Measurements from ENCODE around the gene MRPL45. TPM values are rescaled to one million over a fixed set of nuclear protein-coding genes. Genes with fewer than 3 reads are reported as not detected.
"Not testable (repeated sequence)": the region's sequence is repeated elsewhere in the genome, so short reads cannot be mapped to it uniquely, and the experiment has no call there.

The MRPL45 gene
- total RNA-seq, 2 donors from 2014 or later, result 29.1 to 30.4 TPM

- H3K4me1 Mint-ChIP-seq (ENCODE audit: low read depth in 2 of 2); ATAC-seq; H3K27me3 Mint-ChIP-seq; H3K36me3 Mint-ChIP-seq; DNase-seq (ENCODE audit: low spot score); H3K9me3 Mint-ChIP-seq: not testable (repeated sequence)
- H3K27ac Mint-ChIP-seq, result peak overlapping the region; percentile 97 to 98
- H3K4me3 Mint-ChIP-seq, result peak overlapping the region; percentile 99
Observed at GRCh38 chr17:38295602-38296365, 1.2 kb upstream of the MRPL45 start.

GRCh38 chr17:38315497-38315896, 18.5 kb downstream of the MRPL45 start:
- DNase-seq (ENCODE audit: low spot score) (no peak), ATAC-seq (no peak)
- Mint-ChIP-seq H3K27ac (no peak overlapping the region), H3K9me3 (no peaks in the 10 kb centered on the region), H3K36me3 (peaks cover 6% of the 10 kb centered on the region), H3K27me3 (no peaks in the 10 kb centered on the region), H3K4me1 (ENCODE audit: low read depth in 2 of 2) (no peaks in the 10 kb centered on the region), H3K4me3 (no peak overlapping the region)

- Mint-ChIP-seq H3K4me1 (ENCODE audit: low read depth in 2 of 2) (no peaks in the 10 kb centered on the region), H3K27me3 (no peaks in the 10 kb centered on the region), H3K9me3 (no peaks in the 10 kb centered on the region), H3K4me3 (no peak overlapping the region), H3K27ac (no peak overlapping the region), H3K36me3 (peaks cover 6% of the 10 kb centered on the region)
- DNase-seq (ENCODE audit: low spot score), result no peak
- ATAC-seq, result no peak
Observed at GRCh38 chr17:38317081-38317480, 20.1 kb downstream of the MRPL45 start.

- ATAC-seq (no peak), DNase-seq (ENCODE audit: low spot score) (no peak)
- H3K4me3 Mint-ChIP-seq, result no peak overlapping the region
- no peaks in the 10 kb centered on the region for H3K27me3 Mint-ChIP-seq
- peaks cover 11% of the 10 kb centered on the region for H3K36me3 Mint-ChIP-seq
- no peak overlapping the region for H3K27ac Mint-ChIP-seq
- no peaks in the 10 kb centered on the region for H3K4me1 Mint-ChIP-seq (ENCODE audit: low read depth in 2 of 2)
- no peaks in the 10 kb centered on the region for H3K9me3 Mint-ChIP-seq
Observed at GRCh38 chr17:38320482-38320881, 23.5 kb downstream of the MRPL45 start.

- no peaks in the 10 kb centered on the region for H3K9me3 Mint-ChIP-seq
- ATAC-seq (peak; percentile 71 to 78), DNase-seq (ENCODE audit: low spot score) (no peak)
- H3K27me3 Mint-ChIP-seq, result no peaks in the 10 kb centered on the region
- H3K4me1 Mint-ChIP-seq (ENCODE audit: low read depth in 2 of 2), result peaks cover 0 to 3% of the 10 kb centered on the region in 2 donors
- H3K4me3 Mint-ChIP-seq, result no peak overlapping the region
- H3K27ac Mint-ChIP-seq, result no peak overlapping the region
- peaks cover 6% of the 10 kb centered on the region for H3K36me3 Mint-ChIP-seq
Observed at GRCh38 chr17:38322156-38322779, 25.3 kb downstream of the MRPL45 start.

- no peaks in the 10 kb centered on the region for H3K9me3 Mint-ChIP-seq
- no peak overlapping the region for H3K27ac Mint-ChIP-seq
- peaks cover 0 to 6% of the 10 kb centered on the region in 2 donors for H3K4me1 Mint-ChIP-seq (ENCODE audit: low read depth in 2 of 2)
- DNase-seq (ENCODE audit: low spot score) (no peak), ATAC-seq (no peak)
- no peaks in the 10 kb centered on the region for H3K27me3 Mint-ChIP-seq
- H3K36me3 Mint-ChIP-seq, result peaks cover 6% of the 10 kb centered on the region
- H3K4me3 Mint-ChIP-seq, result no peak overlapping the region
Observed at GRCh38 chr17:38322897-38323296, 25.9 kb downstream of the MRPL45 start.

GRCh38 chr17:38324141-38324697, 27.3 kb downstream of the MRPL45 start:
- DNase-seq (ENCODE audit: low spot score), result no peak
- Mint-ChIP-seq H3K36me3 (peaks cover 6% of the 10 kb centered on the region), H3K27me3 (peaks cover 0 to 3% of the 10 kb centered on the region in 2 donors), H3K4me3 (no peak overlapping the region), H3K9me3 (no peaks in the 10 kb centered on the region), H3K27ac (no peak overlapping the region), H3K4me1 (ENCODE audit: low read depth in 2 of 2) (peaks cover 0 to 6% of the 10 kb centered on the region in 2 donors)
- no peak for ATAC-seq

- ATAC-seq, result no peak
- Mint-ChIP-seq H3K27me3 (peaks cover 0 to 3% of the 10 kb centered on the region in 2 donors), H3K27ac (no peak overlapping the region), H3K36me3 (peaks cover 6% of the 10 kb centered on the region), H3K9me3 (no peaks in the 10 kb centered on the region), H3K4me1 (ENCODE audit: low read depth in 2 of 2) (peaks cover 0 to 6% of the 10 kb centered on the region in 2 donors), H3K4me3 (no peak overlapping the region)
- DNase-seq (ENCODE audit: low spot score), result no peak
Observed at GRCh38 chr17:38324772-38325171, 27.8 kb downstream of the MRPL45 start.

- ATAC-seq, result no peak
- no peak overlapping the region for H3K4me3 Mint-ChIP-seq
- DNase-seq (ENCODE audit: low spot score), result no peak
- no peak overlapping the region for H3K27ac Mint-ChIP-seq
- peaks cover 6% of the 10 kb centered on the region for H3K36me3 Mint-ChIP-seq
- H3K9me3 Mint-ChIP-seq, result no peaks in the 10 kb centered on the region
- H3K27me3 Mint-ChIP-seq, result peaks cover 0 to 8% of the 10 kb centered on the region in 2 donors
- peaks cover 0 to 6% of the 10 kb centered on the region in 2 donors for H3K4me1 Mint-ChIP-seq (ENCODE audit: low read depth in 2 of 2)
Observed at GRCh38 chr17:38325221-38325851, 28.4 kb downstream of the MRPL45 start.

- Mint-ChIP-seq H3K4me1 (ENCODE audit: low read depth in 2 of 2) (peaks cover 0 to 6% of the 10 kb centered on the region in 2 donors), H3K27me3 (peaks cover 0 to 8% of the 10 kb centered on the region in 2 donors), H3K36me3 (peaks cover 6% of the 10 kb centered on the region), H3K9me3 (no peaks in the 10 kb centered on the region), H3K27ac (peak overlapping the region in 1 of 2 donors; percentile 28), H3K4me3 (no peak overlapping the region)
- no peak for DNase-seq (ENCODE audit: low spot score)
- ATAC-seq, result peak in 1 of 2 donors; percentile 55
Observed at GRCh38 chr17:38326996-38327792, 30.2 kb downstream of the MRPL45 start.

GRCh38 chr17:38327936-38328335, 31.0 kb downstream of the MRPL45 start:
- H3K36me3 Mint-ChIP-seq, result peaks cover 1% of the 10 kb centered on the region
- H3K4me3 Mint-ChIP-seq, result no peak overlapping the region
- H3K9me3 Mint-ChIP-seq, result no peaks in the 10 kb centered on the region
- no peak overlapping the region for H3K27ac Mint-ChIP-seq
- no peak for DNase-seq (ENCODE audit: low spot score)
- H3K4me1 Mint-ChIP-seq (ENCODE audit: low read depth in 2 of 2), result peaks cover 0 to 6% of the 10 kb centered on the region in 2 donors
- peaks cover 0 to 8% of the 10 kb centered on the region in 2 donors for H3K27me3 Mint-ChIP-seq
- ATAC-seq, result no peak

GRCh38 chr17:38328620-38329019, 31.7 kb downstream of the MRPL45 start:
- H3K4me1 Mint-ChIP-seq (ENCODE audit: low read depth in 2 of 2), result peaks cover 0 to 6% of the 10 kb centered on the region in 2 donors
- DNase-seq (ENCODE audit: low spot score) (no peak), ATAC-seq (no peak)
- no peak overlapping the region for H3K27ac Mint-ChIP-seq
- H3K27me3 Mint-ChIP-seq, result peaks cover 0 to 10% of the 10 kb centered on the region in 2 donors
- no peak overlapping the region for H3K4me3 Mint-ChIP-seq
- no peaks in the 10 kb centered on the region for H3K36me3 Mint-ChIP-seq
- no peaks in the 10 kb centered on the region for H3K9me3 Mint-ChIP-seq

- no peak overlapping the region for H3K4me3 Mint-ChIP-seq
- no peaks in the 10 kb centered on the region for H3K9me3 Mint-ChIP-seq
- no peak for DNase-seq (ENCODE audit: low spot score)
- H3K36me3 Mint-ChIP-seq, result no peaks in the 10 kb centered on the region
- H3K27ac Mint-ChIP-seq, result no peak overlapping the region
- ATAC-seq, result no peak
- H3K4me1 Mint-ChIP-seq (ENCODE audit: low read depth in 2 of 2), result peaks cover 0 to 6% of the 10 kb centered on the region in 2 donors
- peaks cover 0 to 14% of the 10 kb centered on the region in 2 donors for H3K27me3 Mint-ChIP-seq
Observed at GRCh38 chr17:38329284-38329683, 32.3 kb downstream of the MRPL45 start.

All from natural killer cell treated with Interleukin-12 subunit alpha and Interleukin-12 subunit beta and Interleukin-15 and Interleukin-18, amount 100 ng/mL, for 72 hours (primary cell).